Heart left ventricle (tissue), 13 donors: ENCODE data around the gene FANCM.

Source experiments
- POLR2A ChIP-seq, 2 donors: fragments of 450-650 bp; IDR thresholded peaks; one replicate each; pipeline ENCODE4 v1.6.1; 2017; ENCODE audit warnings: antibody characterized with exemption in 2 of 2, mild to moderate bottlenecking in 2 of 2, moderate library complexity in 2 of 2
- TF ChIP-seq, protein P1 (sequence below), 12 donors: fragments of 200-600 bp; sonication (generic) in 4 of 12; IDR thresholded peaks; one replicate each; pipeline versions ENCODE4 v1.5.0 to v1.8.0; 2018 to 2022; ENCODE audit warnings: antibody characterized with exemption in 12 of 12, mild to moderate bottlenecking in 5 of 12
- donor health status: ischemic (EF 13 %, LVEDD 7.1; RV severe dilation, severe dysfunction).
- donor health status: DM: no; HTN: yes; CAD: no.
- donor health status: DM: no; HTN: no; CAD: no.
- donor health status: ischemic (EF 25% LVEDD 6.9; RV normal size, moderate dysfunction).
- donor health status: ischemic (EF 25% LVEDD 5.7; RV mildly dilated, moderate dysfunction).
- donor health status: ischemic (EF 35%, LVEDD 5.7; RV mildly dilated, moderate dysfunction).
- donor health status: nonischemic (EF 11% LVEDD 7.7; RV severe dilation, severe dysfunction).
- donor health status: DM: yes; HTN: yes; CAD: no.
- donor health status: PGD.
- donor health status: ischemic (EF 29% LVEDD 5.4; RV normal size, mild dysfunction).
- donor health status: nonischemic (EF 23%, LVEDD 6.1; RV moderate dilation, normal function).

DNA sequence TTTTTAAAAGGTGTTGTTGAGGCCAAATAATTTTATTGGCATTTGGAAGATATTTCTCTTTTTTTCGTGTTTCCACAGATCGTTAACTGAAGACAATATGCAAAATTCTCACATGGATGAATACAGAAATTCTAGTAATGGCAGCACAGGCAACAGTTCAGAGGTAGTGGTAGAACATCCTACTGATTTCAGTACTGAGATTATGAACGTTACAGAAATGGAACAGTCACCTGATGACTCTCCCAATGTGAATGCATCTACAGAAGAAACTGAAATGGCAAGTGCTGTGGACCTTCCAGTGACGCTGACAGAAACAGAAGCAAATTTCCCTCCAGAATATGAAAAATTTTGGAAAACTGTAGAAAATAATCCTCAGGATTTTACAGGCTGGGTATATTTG is 40.6 kb upstream of the FANCM start:
- TF ChIP-seq POLR2A (IDR thresholded peaks at IDR 0.05): no peak
- TF ChIP-seq, protein P1, sequence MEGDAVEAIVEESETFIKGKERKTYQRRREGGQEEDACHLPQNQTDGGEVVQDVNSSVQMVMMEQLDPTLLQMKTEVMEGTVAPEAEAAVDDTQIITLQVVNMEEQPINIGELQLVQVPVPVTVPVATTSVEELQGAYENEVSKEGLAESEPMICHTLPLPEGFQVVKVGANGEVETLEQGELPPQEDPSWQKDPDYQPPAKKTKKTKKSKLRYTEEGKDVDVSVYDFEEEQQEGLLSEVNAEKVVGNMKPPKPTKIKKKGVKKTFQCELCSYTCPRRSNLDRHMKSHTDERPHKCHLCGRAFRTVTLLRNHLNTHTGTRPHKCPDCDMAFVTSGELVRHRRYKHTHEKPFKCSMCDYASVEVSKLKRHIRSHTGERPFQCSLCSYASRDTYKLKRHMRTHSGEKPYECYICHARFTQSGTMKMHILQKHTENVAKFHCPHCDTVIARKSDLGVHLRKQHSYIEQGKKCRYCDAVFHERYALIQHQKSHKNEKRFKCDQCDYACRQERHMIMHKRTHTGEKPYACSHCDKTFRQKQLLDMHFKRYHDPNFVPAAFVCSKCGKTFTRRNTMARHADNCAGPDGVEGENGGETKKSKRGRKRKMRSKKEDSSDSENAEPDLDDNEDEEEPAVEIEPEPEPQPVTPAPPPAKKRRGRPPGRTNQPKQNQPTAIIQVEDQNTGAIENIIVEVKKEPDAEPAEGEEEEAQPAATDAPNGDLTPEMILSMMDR (IDR thresholded peaks at IDR 0.05): no peak
